Measurements from ENCODE around the gene ASPDH. TPM values are rescaled to one million over a fixed set of nuclear protein-coding genes. Genes with fewer than 3 reads are reported as not detected.

ASPDH gene
- total and polyA plus RNA-seq, 2 donors (not counting 1 experiment from before 2014, with no cell fraction given): not detected

GRCh38 chr19:50486823-50487515 lies 26.7 kb downstream of the ASPDH start:
- POLR2A ChIA-PET: no interaction called here
- Mint-ChIP-seq H3K4me1 (peaks cover 22% of the 10 kb centered on the region), H3K27ac (no peak overlapping the region), H3K9me3 (ENCODE audit: insufficient read depth) (no peaks in the 10 kb centered on the region), H3K4me3 (no peak overlapping the region), H3K27me3 (no peaks in the 10 kb centered on the region)
- no peak overlapping the region for H3K9ac ChIP-seq (ENCODE audit: low read length)
- H3K27ac ChIP-seq (ENCODE audit: low read length in 2 of 2): no peak overlapping the region
- H3K4me3 ChIP-seq (ENCODE audit: control extremely low read depth in 1 of 5, extremely low read depth in 1 of 5, insufficient read depth in 1 of 5, low read depth in 2 of 5, low read length in 4 of 5): no peak overlapping the region
- 86% methylated on average over 17 of the region's 18 CpGs for WGBS (ENCODE audit: insufficient coverage)
- H3K27me3 ChIP-seq (replicated peaks in 1 of 4; ENCODE audit: control extremely low read depth in 1 of 4, control insufficient read depth in 3 of 4, insufficient read depth in 4 of 4, low read length in 3 of 4): no peaks in the 10 kb centered on the region
- no peak overlapping the region for H2AFZ ChIP-seq (ENCODE audit: insufficient read depth, low read depth, low read length, poor library complexity, severe bottlenecking)
- peaks cover 0 to 12% of the 10 kb centered on the region in 2 experiments for H3K36me3 ChIP-seq (replicated peaks in 1 of 2; ENCODE audit: control extremely low read depth in 1 of 2, control insufficient read depth in 1 of 2, extremely low read depth in 1 of 2, insufficient read depth in 2 of 2, low read length in 1 of 2)
- H3K4me1 ChIP-seq (ENCODE audit: control insufficient read depth in 2 of 2, insufficient read depth in 2 of 2, low read length in 2 of 2): peaks cover 10 to 11% of the 10 kb centered on the region in 2 donors
- intact Hi-C loops (cut with micrococcal nuclease): no loop called here
- peaks cover 16% of the 10 kb centered on the region for H4K20me1 ChIP-seq (ENCODE audit: control insufficient read depth, insufficient read depth, low read length, poor library complexity, severe bottlenecking)
- no peak overlapping the region for H3K4me2 ChIP-seq (replicated peaks; ENCODE audit: low read depth, low read length, poor library complexity, severe bottlenecking)
- DNase-seq: peak; percentile 68
- peaks cover 0 to 15% (median 0%) of the 10 kb centered on the region in 3 donors for H3K9me3 ChIP-seq (ENCODE audit: control extremely low read depth in 1 of 3, control insufficient read depth in 2 of 3, insufficient read depth in 1 of 3, low read length in 2 of 3)
- H3K79me2 ChIP-seq (ENCODE audit: control insufficient read depth, insufficient read depth, low read length): peaks cover 6% of the 10 kb centered on the region
- no peak for ATAC-seq (ENCODE audit: low read depth)
- CTCF ChIA-PET: no interaction called here
- peak; percentile 59 for TF ChIP-seq CTCF (IDR thresholded peaks at IDR 0.05)
- no peak for TF ChIP-seq EZH2 (IDR thresholded peaks at IDR 0.05; ENCODE audit: borderline replicate concordance, insufficient read depth, low read depth, low read length, poor library complexity, severe bottlenecking)

- H3K36me3 ChIP-seq (replicated peaks in 1 of 2; ENCODE audit: control extremely low read depth in 1 of 2, control insufficient read depth in 1 of 2, extremely low read depth in 1 of 2, insufficient read depth in 2 of 2, low read length in 1 of 2): peaks cover 0 to 28% of the 10 kb centered on the region in 2 experiments
- ChIA-PET CTCF (interaction anchor here (1.2 kb wide), 1 partner anchor 23 kb away, joined by 3 read pairs; no protein-coding TSS in a partner anchor), POLR2A (no interaction called here)
- H3K27ac Mint-ChIP-seq: no peak overlapping the region
- H3K27ac ChIP-seq (ENCODE audit: low read length in 2 of 2): no peak overlapping the region
- TF ChIP-seq EZH2 (IDR thresholded peaks at IDR 0.05; ENCODE audit: borderline replicate concordance, insufficient read depth, low read depth, low read length, poor library complexity, severe bottlenecking) (no peak), CTCF (IDR thresholded peaks at IDR 0.05) (no peak)
- no peak overlapping the region for H3K4me3 Mint-ChIP-seq
- H3K27me3 ChIP-seq (replicated peaks in 1 of 4; ENCODE audit: control extremely low read depth in 1 of 4, control insufficient read depth in 3 of 4, insufficient read depth in 4 of 4, low read length in 3 of 4): no peaks in the 10 kb centered on the region
- no peak overlapping the region for H3K4me3 ChIP-seq (ENCODE audit: control extremely low read depth in 1 of 5, extremely low read depth in 1 of 5, insufficient read depth in 1 of 5, low read depth in 2 of 5, low read length in 4 of 5)
- no peaks in the 10 kb centered on the region for H3K27me3 Mint-ChIP-seq
- ATAC-seq (ENCODE audit: low read depth) (no peak), DNase-seq (no peak)
- H3K9ac ChIP-seq (ENCODE audit: low read length): no peak overlapping the region
- H3K4me2 ChIP-seq (replicated peaks; ENCODE audit: low read depth, low read length, poor library complexity, severe bottlenecking): no peak overlapping the region
- intact Hi-C loops (cut with micrococcal nuclease): no loop called here
- no peaks in the 10 kb centered on the region for H3K9me3 Mint-ChIP-seq (ENCODE audit: insufficient read depth)
- WGBS (ENCODE audit: insufficient coverage): 93% methylated on average over 9 of the region's 10 CpGs
- H3K4me1 ChIP-seq (ENCODE audit: control insufficient read depth in 2 of 2, insufficient read depth in 2 of 2, low read length in 2 of 2): peaks cover 4% of the 10 kb centered on the region in 2 donors
- peaks cover 0 to 12% (median 0%) of the 10 kb centered on the region in 3 donors for H3K9me3 ChIP-seq (ENCODE audit: control extremely low read depth in 1 of 3, control insufficient read depth in 2 of 3, insufficient read depth in 1 of 3, low read length in 2 of 3)
- H4K20me1 ChIP-seq (ENCODE audit: control insufficient read depth, insufficient read depth, low read length, poor library complexity, severe bottlenecking): peaks cover 31% of the 10 kb centered on the region
- peaks cover 8% of the 10 kb centered on the region for H3K4me1 Mint-ChIP-seq
- H3K79me2 ChIP-seq (ENCODE audit: control insufficient read depth, insufficient read depth, low read length): peaks cover 13% of the 10 kb centered on the region
- H2AFZ ChIP-seq (ENCODE audit: insufficient read depth, low read depth, low read length, poor library complexity, severe bottlenecking): no peak overlapping the region
Measured at GRCh38 chr19:50485284-50485955, 28.3 kb downstream of the ASPDH start.
